ENCODE results near the gene NEDD9.

The NEDD9 gene

GRCh38 chr6:11142296-11143027, 90.0 kb downstream of the NEDD9 start:
- no peak for DNase-seq (ENCODE audit: low spot score)

- DNase-seq (ENCODE audit: low spot score): no peak
Measured at GRCh38 chr6:11141295-11141694, 91.2 kb downstream of the NEDD9 start.

- DNase-seq (ENCODE audit: low spot score): no peak
Measured at GRCh38 chr6:11140056-11140455, 92.4 kb downstream of the NEDD9 start.

- DNase-seq (ENCODE audit: low spot score): no peak
Measured at GRCh38 chr6:11139051-11139960, 93.2 kb downstream of the NEDD9 start.

- no peak for DNase-seq (ENCODE audit: low spot score)
Measured at GRCh38 chr6:11136809-11137208, 95.7 kb downstream of the NEDD9 start.
